Stimulated activated naive CD8-positive, alpha-beta T cell treated with anti-CD3 and anti-CD28 coated beads, Interleukin-15, amount 100 ng/mL, for 72 hours (primary cell): ENCODE measurements around the gene PLEKHS1.
"Not testable (repeated sequence)": the region's sequence is repeated elsewhere in the genome, so short reads cannot be mapped to it uniquely, and the experiment has no call there.

ENCODE experiments used
- ATAC-seq: fragments of 150-1000 bp; cut with Tn5 transposase; 2 replicates; pipeline ENCODE4 v1.10.0; 2021; ENCODE audit warnings: mild to moderate bottlenecking, moderate library complexity
- DNase-seq, 2 donors: peaks; one replicate each; pipeline ENCODE4 v3.0.0; 2021 to 2022
- H3K27ac Mint-ChIP-seq, 2 donors: one replicate each; pipeline ENCODE4 v1.8.0; 2022; ENCODE audit warnings: mild to moderate bottlenecking in 2 of 2, mixed read lengths in 2 of 2, moderate library complexity in 2 of 2
- H3K27me3 Mint-ChIP-seq: one replicate; pipeline ENCODE4 v1.8.0; 2022; ENCODE audit warnings: mixed read lengths
- H3K4me1 Mint-ChIP-seq: one replicate; pipeline ENCODE4 v1.8.0; 2022; ENCODE audit warnings: mild to moderate bottlenecking, mixed read lengths
- H3K4me3 Mint-ChIP-seq, 2 donors: one replicate each; pipeline ENCODE4 v1.8.0; 2022; ENCODE audit warnings: mild to moderate bottlenecking in 2 of 2, mixed read lengths in 2 of 2, moderate library complexity in 1 of 2
- H3K9me3 Mint-ChIP-seq, 2 donors: one replicate each; pipeline ENCODE4 v1.8.0; 2022; ENCODE audit warnings: mixed read lengths in 2 of 2

PLEKHS1 gene

GRCh38 chr10:113762083-113762482 is 10.6 kb downstream of the PLEKHS1 start:
- H3K27ac Mint-ChIP-seq, result no peak overlapping the region
- no peaks in the 10 kb centered on the region for H3K4me1 Mint-ChIP-seq
- H3K9me3 Mint-ChIP-seq, result peaks cover 8 to 16% of the 10 kb centered on the region in 2 donors
- no peak overlapping the region for H3K4me3 Mint-ChIP-seq
- ATAC-seq (no peak), DNase-seq (no peak)
- H3K27me3 Mint-ChIP-seq, result no peaks in the 10 kb centered on the region

- DNase-seq, result no peak
- H3K27ac Mint-ChIP-seq, result no peak overlapping the region
- H3K4me1 Mint-ChIP-seq, result no peaks in the 10 kb centered on the region
- peaks cover 8 to 16% of the 10 kb centered on the region in 2 donors for H3K9me3 Mint-ChIP-seq
- H3K4me3 Mint-ChIP-seq, result no peak overlapping the region
- ATAC-seq, result no peak
- H3K27me3 Mint-ChIP-seq, result peaks cover 19% of the 10 kb centered on the region
Observed at GRCh38 chr10:113764582-113764981, 13.1 kb downstream of the PLEKHS1 start.

GRCh38 chr10:113765910-113766309 is 14.4 kb downstream of the PLEKHS1 start:
- ATAC-seq, result no peak
- Mint-ChIP-seq H3K4me1 (no peaks in the 10 kb centered on the region), H3K27me3 (peaks cover 32% of the 10 kb centered on the region), H3K27ac (no peak overlapping the region), H3K4me3 (no peak overlapping the region), H3K9me3 (peaks cover 8 to 16% of the 10 kb centered on the region in 2 donors)
- DNase-seq, result no peak

- H3K27ac Mint-ChIP-seq, result no peak overlapping the region
- peaks cover 8 to 16% of the 10 kb centered on the region in 2 donors for H3K9me3 Mint-ChIP-seq
- ATAC-seq, result no peak
- H3K27me3 Mint-ChIP-seq, result peaks cover 36% of the 10 kb centered on the region
- no peak overlapping the region for H3K4me3 Mint-ChIP-seq
- no peaks in the 10 kb centered on the region for H3K4me1 Mint-ChIP-seq
- no peak for DNase-seq
Observed at GRCh38 chr10:113767222-113767621, 15.7 kb downstream of the PLEKHS1 start.

GRCh38 chr10:113770346-113770745 is 18.9 kb downstream of the PLEKHS1 start:
- H3K27ac Mint-ChIP-seq, result no peak overlapping the region
- no peak overlapping the region for H3K4me3 Mint-ChIP-seq
- peaks cover 36% of the 10 kb centered on the region for H3K27me3 Mint-ChIP-seq
- no peaks in the 10 kb centered on the region for H3K4me1 Mint-ChIP-seq
- no peak for DNase-seq
- no peak for ATAC-seq
- no peaks in the 10 kb centered on the region for H3K9me3 Mint-ChIP-seq

- not testable (repeated sequence) for H3K27ac Mint-ChIP-seq, DNase-seq, H3K4me1 Mint-ChIP-seq, H3K4me3 Mint-ChIP-seq, ATAC-seq, H3K9me3 Mint-ChIP-seq
- H3K27me3 Mint-ChIP-seq, result peaks cover 44% of the 10 kb centered on the region
Observed at GRCh38 chr10:113771131-113771530, 19.6 kb downstream of the PLEKHS1 start.

GRCh38 chr10:113775686-113776294 is 24.3 kb downstream of the PLEKHS1 start:
- no peaks in the 10 kb centered on the region for H3K4me1 Mint-ChIP-seq
- H3K27me3 Mint-ChIP-seq, result peaks cover 18% of the 10 kb centered on the region
- ATAC-seq (no peak), DNase-seq (no peak)
- no peak overlapping the region for H3K4me3 Mint-ChIP-seq
- H3K27ac Mint-ChIP-seq, result no peak overlapping the region
- H3K9me3 Mint-ChIP-seq, result no peaks in the 10 kb centered on the region

- Mint-ChIP-seq H3K27ac (no peak overlapping the region), H3K27me3 (peaks cover 17% of the 10 kb centered on the region), H3K4me1 (no peaks in the 10 kb centered on the region), H3K4me3 (no peak overlapping the region), H3K9me3 (no peaks in the 10 kb centered on the region)
- DNase-seq (no peak), ATAC-seq (no peak)
Observed at GRCh38 chr10:113776553-113776952, 25.1 kb downstream of the PLEKHS1 start.

GRCh38 chr10:113780681-113781250 is 29.3 kb downstream of the PLEKHS1 start:
- Mint-ChIP-seq H3K4me1 (no peaks in the 10 kb centered on the region), H3K4me3 (no peak overlapping the region), H3K27ac (no peak overlapping the region), H3K9me3 (no peaks in the 10 kb centered on the region), H3K27me3 (peaks cover 22% of the 10 kb centered on the region)
- DNase-seq (peak; percentile 2 to 13), ATAC-seq (peak; percentile 43)

GRCh38 chr10:113782367-113782766 is 30.9 kb downstream of the PLEKHS1 start:
- no peak overlapping the region for H3K4me3 Mint-ChIP-seq
- ATAC-seq, result no peak
- no peak overlapping the region for H3K27ac Mint-ChIP-seq
- H3K9me3 Mint-ChIP-seq, result no peaks in the 10 kb centered on the region
- no peak for DNase-seq
- H3K4me1 Mint-ChIP-seq, result no peaks in the 10 kb centered on the region
- H3K27me3 Mint-ChIP-seq, result peaks cover 19% of the 10 kb centered on the region

GRCh38 chr10:113782986-113783704 is 31.7 kb downstream of the PLEKHS1 start:
- Mint-ChIP-seq H3K9me3 (no peaks in the 10 kb centered on the region), H3K4me3 (no peak overlapping the region), H3K4me1 (no peaks in the 10 kb centered on the region), H3K27me3 (peaks cover 19% of the 10 kb centered on the region), H3K27ac (no peak overlapping the region)
- no peak for ATAC-seq
- DNase-seq, result no peak

GRCh38 chr10:113788604-113789083 is 37.2 kb downstream of the PLEKHS1 start:
- no peaks in the 10 kb centered on the region for H3K9me3 Mint-ChIP-seq
- peak overlapping the region in 1 of 2 donors; percentile 12 for H3K27ac Mint-ChIP-seq
- DNase-seq, result no peak
- no peak for ATAC-seq
- H3K27me3 Mint-ChIP-seq, result peaks cover 15% of the 10 kb centered on the region
- H3K4me3 Mint-ChIP-seq, result no peak overlapping the region
- peaks cover 6% of the 10 kb centered on the region for H3K4me1 Mint-ChIP-seq

GRCh38 chr10:113791691-113792090 is 40.2 kb downstream of the PLEKHS1 start:
- Mint-ChIP-seq H3K4me1 (peaks cover 6% of the 10 kb centered on the region), H3K9me3 (no peaks in the 10 kb centered on the region), H3K27ac (no peak overlapping the region), H3K27me3 (peaks cover 45% of the 10 kb centered on the region), H3K4me3 (no peak overlapping the region)
- DNase-seq (no peak), ATAC-seq (no peak)

GRCh38 chr10:113801569-113801968 is 50.1 kb downstream of the PLEKHS1 start:
- Mint-ChIP-seq H3K4me1 (no peaks in the 10 kb centered on the region), H3K9me3 (no peaks in the 10 kb centered on the region), H3K27ac (peak overlapping the region in 1 of 2 donors; percentile 35), H3K27me3 (peaks cover 39% of the 10 kb centered on the region), H3K4me3 (no peak overlapping the region)
- ATAC-seq (no peak), DNase-seq (no peak)

GRCh38 chr10:113802997-113803396 is 51.5 kb downstream of the PLEKHS1 start:
- Mint-ChIP-seq H3K27ac (no peak overlapping the region), H3K4me1 (no peaks in the 10 kb centered on the region), H3K9me3 (no peaks in the 10 kb centered on the region), H3K27me3 (peaks cover 31% of the 10 kb centered on the region), H3K4me3 (no peak overlapping the region)
- DNase-seq (no peak), ATAC-seq (no peak)

GRCh38 chr10:113806503-113806902 is 55.0 kb downstream of the PLEKHS1 start:
- Mint-ChIP-seq H3K27me3 (peaks cover 41% of the 10 kb centered on the region), H3K9me3 (peaks cover under 1 to 2% of the 10 kb centered on the region in 2 donors), H3K27ac (no peak overlapping the region), H3K4me3 (no peak overlapping the region), H3K4me1 (no peaks in the 10 kb centered on the region)
- DNase-seq, result no peak
- no peak for ATAC-seq
